Keratinocyte (primary cell): ENCODE measurements around the gene PLEKHG2. TPM values are rescaled to one million over a fixed set of nuclear protein-coding genes. Genes with fewer than 3 reads are reported as not detected.

ENCODE experiments used
- DNase-seq: peaks from one replicate; pipeline ENCODE4 v3.0.0-alpha.2; 2011; ENCODE audit warnings: low read depth, missing footprints, low spot score
- FAIRE-seq: peaks from 2 replicates; lab custom pipeline; 2011; peaks lifted over from hg19 to GRCh38; lab: Jason Lieb, UNC
- H2AFZ ChIP-seq: 2 replicates; pipeline ENCODE4 v1.6.0; 2012; ENCODE audit warnings: low read length, control low read depth, inconsistent platforms; ENCODE audit not compliant: control insufficient read depth
- H3K27ac ChIP-seq: 2 replicates; pipeline ENCODE4 v1.5.1; 2011; ENCODE audit warnings: low read length; ENCODE audit not compliant: control insufficient read depth, insufficient read depth
- H3K27me3 ChIP-seq: 3 replicates; pipeline ENCODE4 v1.6.0; 2011; ENCODE audit warnings: low read length; ENCODE audit not compliant: control insufficient read depth, insufficient read depth; ENCODE audit errors: extremely low read depth
- H3K36me3 ChIP-seq, 2 experiments: 2 replicates in 1 of 2; 3 replicates in 1 of 2; pipeline ENCODE4 v1.5.1; 2011; ENCODE audit warnings: low read length in 2 of 2, mild to moderate bottlenecking in 1 of 2; ENCODE audit not compliant: control insufficient read depth in 2 of 2, insufficient read depth in 2 of 2; ENCODE audit errors: extremely low read depth in 1 of 2
- H3K4me1 ChIP-seq: 3 replicates; pipeline ENCODE4 v1.5.1; 2011; ENCODE audit warnings: low read length; ENCODE audit not compliant: control insufficient read depth, insufficient read depth; ENCODE audit errors: extremely low read depth
- H3K4me2 ChIP-seq: 3 replicates; pipeline ENCODE4 v1.6.0; 2011; ENCODE audit warnings: low read depth, low read length; ENCODE audit not compliant: control insufficient read depth, insufficient read depth; ENCODE audit errors: extremely low read depth
- H3K4me3 ChIP-seq, 3 experiments: fragments of 200-600 bp in 1 of 3; sonication (generic) in 1 of 3; 2 replicates in 2 of 3; 3 replicates in 1 of 3; pipeline ENCODE4 v1.5.1; 2011 to 2016; ENCODE audit warnings: low read length in 3 of 3, mild to moderate bottlenecking in 3 of 3, control low read depth in 2 of 3, inconsistent platforms in 1 of 3, low read depth in 1 of 3, mixed read lengths in 1 of 3, mixed run types in 1 of 3, moderate library complexity in 1 of 3; ENCODE audit not compliant: control insufficient read depth in 2 of 3, insufficient read depth in 2 of 3; ENCODE audit errors: extremely low read depth in 1 of 3
- H3K79me2 ChIP-seq: 2 replicates; pipeline ENCODE4 v1.6.0; 2012; ENCODE audit warnings: low read length; ENCODE audit not compliant: control insufficient read depth, insufficient read depth
- H3K9ac ChIP-seq: 3 replicates; pipeline ENCODE4 v1.6.0; 2011; ENCODE audit warnings: low read length; ENCODE audit not compliant: control insufficient read depth, insufficient read depth; ENCODE audit errors: extremely low read depth
- H3K9me1 ChIP-seq: 3 replicates; pipeline ENCODE4 v1.6.0; 2011; ENCODE audit warnings: low read length; ENCODE audit not compliant: control insufficient read depth, insufficient read depth; ENCODE audit errors: extremely low read depth
- H3K9me3 ChIP-seq: 2 replicates; pipeline ENCODE4 v1.5.1; 2012; ENCODE audit warnings: low read depth, low read length; ENCODE audit not compliant: control insufficient read depth
- H4K20me1 ChIP-seq: 3 replicates; pipeline ENCODE4 v1.6.0; 2011; ENCODE audit warnings: low read length; ENCODE audit not compliant: control insufficient read depth, insufficient read depth; ENCODE audit errors: extremely low read depth
- CTCF ChIP-seq, 3 experiments: IDR thresholded peaks in 1 of 3; conservative IDR thresholded peaks in 1 of 3; optimal IDR thresholded peaks in 1 of 3; 2 replicates in 2 of 3; 3 replicates in 1 of 3; pipeline versions ENCODE3 to v1.5.1; 2011; ENCODE audit warnings: low read length in 3 of 3, mild to moderate bottlenecking in 3 of 3, moderate library complexity in 2 of 3, control low read depth in 1 of 3, inconsistent platforms in 1 of 3; ENCODE audit not compliant: insufficient read depth in 2 of 3; ENCODE audit errors: extremely low read depth in 1 of 3
- EZH2 ChIP-seq: IDR thresholded peaks from one replicate; pipeline ENCODE4 v1.6.1; 2012; ENCODE audit warnings: inconsistent platforms, mild to moderate bottlenecking, low read length, moderate library complexity
- dilution Hi-C: fragments of 300-500 bp; cut with MboI; formaldehyde crosslinking; loops from one replicate; pipeline ENCODE4 v1.7.0; 2020; ENCODE audit warnings: low sequenced_read_pairs; ENCODE audit not compliant: extremely low pct_ligation_motif_present
- polyA plus RNA-seq, 5 experiments: library from polyadenylated mRNA; depleted of rRNA in 3 of 5; stranded (reverse) in 3 of 5; stranded (forward) in 1 of 5; unstranded in 1 of 5; fragments of >200 nt; gene quantifications; 1 replicate in 1 of 5; 2 replicates in 3 of 5; 3 replicates in 1 of 5; pipeline versions ENCODE4 v1.2.1 to v1.2.3, GENCODE V29; 2011 to 2012; ENCODE audit warnings: missing spikeins in 2 of 5, low read depth in 1 of 5, low replicate concordance in 1 of 5

PLEKHG2 gene
- polyA plus RNA-seq, 1 donor (not counting 4 experiments of a cell fraction or from before 2014, with no cell fraction given), result 5.2 TPM

GRCh38 chr19:39401549-39402345 lies 10.7 kb upstream of the PLEKHG2 start:
- Histone ChIP-seq H3K4me2 (peak overlapping the region; percentile 86), H3K27me3 (no peaks in the 10 kb centered on the region), H3K27ac (peak overlapping the region; percentile 98), H3K9ac (peak overlapping the region; percentile 92), H3K79me2 (peaks cover under 1% of the 10 kb centered on the region), H3K4me3 (no peak overlapping the region), H4K20me1 (no peaks in the 10 kb centered on the region), H3K9me3 (no peaks in the 10 kb centered on the region), H3K36me3 (peaks cover 0 to 5% of the 10 kb centered on the region in 2 experiments), H3K9me1 (no peaks in the 10 kb centered on the region), H2AFZ (no peak overlapping the region), H3K4me1 (peaks cover 51% of the 10 kb centered on the region)
- DNase-seq (no peak), FAIRE-seq (peak; percentile 78)
- dilution Hi-C loops, result no loop called here
- TF ChIP-seq CTCF (optimal IDR thresholded peaks at IDR 0.05 in 1 of 3, IDR thresholded peaks at IDR 0.05 in 1 of 3, conservative IDR thresholded peaks at IDR 0.05 in 1 of 3; ENCODE audit: extremely low read depth in 1 of 3, insufficient read depth in 2 of 3, low read length in 3 of 3), result no peak
- no peak for TF ChIP-seq EZH2

GRCh38 chr19:39402346-39403300 lies 9.8 kb upstream of the PLEKHG2 start:
- peak overlapping the region; percentile 86 for H3K4me2 ChIP-seq
- peaks cover 48% of the 10 kb centered on the region for H3K4me1 ChIP-seq
- dilution Hi-C loops, result no loop called here
- H2AFZ ChIP-seq, result peak overlapping the region; percentile 22
- peaks cover 10% of the 10 kb centered on the region for H3K79me2 ChIP-seq
- no peaks in the 10 kb centered on the region for H3K9me3 ChIP-seq
- H3K9ac ChIP-seq, result peak overlapping the region; percentile 92
- no peaks in the 10 kb centered on the region for H3K9me1 ChIP-seq
- FAIRE-seq (no peak), DNase-seq (no peak)
- peaks cover under 1 to 3% of the 10 kb centered on the region in 2 experiments for H3K36me3 ChIP-seq
- peak overlapping the region; percentile 35 to 63 (median 48) for H3K4me3 ChIP-seq
- H3K27me3 ChIP-seq, result no peaks in the 10 kb centered on the region
- TF ChIP-seq CTCF (optimal IDR thresholded peaks at IDR 0.05 in 1 of 3, IDR thresholded peaks at IDR 0.05 in 1 of 3, conservative IDR thresholded peaks at IDR 0.05 in 1 of 3; ENCODE audit: extremely low read depth in 1 of 3, insufficient read depth in 2 of 3, low read length in 3 of 3) (no peak), EZH2 (no peak)
- peak overlapping the region; percentile 98 for H3K27ac ChIP-seq
- H4K20me1 ChIP-seq, result peaks cover 4% of the 10 kb centered on the region
